Stimulated activated CD8-positive, alpha-beta memory T cell treated with anti-CD3 and anti-CD28 coated beads, Interleukin-4, amount 100 ng/mL, for 4 hours (primary cell): ENCODE measurements around the gene MARVELD2.
"Not testable (repeated sequence)": the region's sequence is repeated elsewhere in the genome, so short reads cannot be mapped to it uniquely, and the experiment has no call there.

Experiments
- DNase-seq, 2 donors: peaks; one replicate each; pipeline ENCODE4 v3.0.0-alpha.2; 2020; ENCODE audit warnings: low read depth in 2 of 2, low spot score in 1 of 2

Gene MARVELD2

GRCh38 chr5:69449511-69449910 is 34.6 kb downstream of the MARVELD2 start:
- DNase-seq: no peak

DNA sequence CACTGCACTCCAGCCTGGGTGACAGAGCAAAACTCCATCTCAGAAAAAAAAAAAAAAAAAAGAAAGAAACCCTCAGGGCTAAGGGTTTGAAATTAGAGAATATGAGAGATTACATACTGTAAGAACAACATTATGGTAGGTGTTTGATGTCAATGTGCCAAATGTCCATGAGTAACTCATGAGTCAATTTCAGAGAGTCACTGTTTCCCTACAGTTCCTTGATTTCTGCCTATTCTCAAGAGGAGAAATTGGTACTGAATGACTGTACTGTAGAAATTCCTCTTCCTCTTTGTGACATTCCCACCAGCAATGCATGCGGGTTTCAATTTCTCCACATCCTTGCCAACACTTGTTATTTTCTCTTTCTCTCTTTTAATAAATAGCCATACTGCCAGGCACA is 35.2 kb downstream of the MARVELD2 start:
- no peak for DNase-seq

GRCh38 chr5:69450527-69450926 is 35.6 kb downstream of the MARVELD2 start:
- not testable (repeated sequence) for DNase-seq

DNA sequence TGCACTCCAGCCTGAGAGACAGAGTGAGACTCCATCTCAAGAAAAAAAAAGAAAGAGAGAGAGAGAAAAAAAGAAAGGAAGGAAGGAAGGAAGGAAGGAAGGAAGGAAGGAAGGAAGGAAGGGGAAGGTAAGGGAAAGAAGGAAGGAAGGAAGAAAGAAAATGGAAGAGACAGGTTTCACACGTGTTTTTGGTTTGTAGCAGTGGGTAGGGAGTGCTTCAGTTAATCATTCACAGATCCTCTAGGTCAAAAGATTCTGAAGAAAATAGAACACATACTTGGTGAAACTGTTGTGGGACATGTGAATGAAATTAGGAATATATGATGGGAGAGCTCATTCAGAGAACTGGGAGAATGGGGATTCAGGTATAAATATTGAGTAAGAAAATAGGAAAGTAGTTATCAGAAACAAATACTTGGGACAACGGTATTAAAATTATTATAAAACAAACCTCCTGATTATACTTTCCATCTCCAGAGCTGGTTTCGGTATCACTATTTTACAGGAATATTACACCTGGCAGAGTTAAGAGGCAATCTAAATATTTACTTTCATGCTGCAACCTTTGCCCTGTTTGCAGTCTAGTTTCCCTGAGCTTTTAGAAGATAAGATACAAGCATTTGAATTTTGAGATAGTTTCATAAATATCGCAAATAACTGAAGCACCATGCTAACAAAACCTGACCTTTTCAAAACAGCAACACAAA is 37.2 kb downstream of the MARVELD2 start:
- DNase-seq: no peak

GRCh38 chr5:69453487-69453886 is 38.6 kb downstream of the MARVELD2 start:
- DNase-seq: not testable (repeated sequence)

- no peak for DNase-seq
These were observed 39.7 kb downstream of the MARVELD2 start for GRCh38 chr5:69454460-69455249.

DNA sequence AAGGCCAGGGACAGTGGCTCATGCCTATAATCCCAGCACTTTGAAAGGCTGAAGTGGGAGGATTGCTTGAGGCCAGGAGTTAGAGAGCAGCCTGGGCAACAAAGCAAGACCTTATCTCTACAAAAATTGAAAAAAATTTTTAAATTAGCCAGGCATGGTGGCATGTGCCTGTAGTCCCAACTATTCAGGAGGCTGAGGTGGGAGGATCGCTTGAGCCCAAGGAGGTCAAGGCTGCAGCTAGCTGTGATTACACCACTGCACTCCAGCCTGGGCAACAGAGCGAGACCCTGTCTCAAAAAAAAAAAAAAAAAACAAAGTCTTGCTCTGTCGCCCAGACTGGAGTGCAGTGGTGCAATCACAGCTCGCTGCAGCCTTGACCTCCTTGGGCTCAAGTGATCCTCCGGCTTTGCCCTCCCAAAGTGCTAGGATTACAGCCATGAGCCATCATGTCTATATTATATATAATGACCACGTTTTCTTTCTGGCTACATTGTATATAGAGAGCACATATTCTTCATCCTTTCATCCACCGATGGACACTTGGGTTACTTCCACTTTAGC is 40.6 kb downstream of the MARVELD2 start:
- DNase-seq: not testable (repeated sequence)

- DNase-seq: no peak
These were observed 47.3 kb downstream of the MARVELD2 start for GRCh38 chr5:69462170-69462569.

GRCh38 chr5:69466375-69466774 is 51.5 kb downstream of the MARVELD2 start:
- not testable (repeated sequence) for DNase-seq

DNA sequence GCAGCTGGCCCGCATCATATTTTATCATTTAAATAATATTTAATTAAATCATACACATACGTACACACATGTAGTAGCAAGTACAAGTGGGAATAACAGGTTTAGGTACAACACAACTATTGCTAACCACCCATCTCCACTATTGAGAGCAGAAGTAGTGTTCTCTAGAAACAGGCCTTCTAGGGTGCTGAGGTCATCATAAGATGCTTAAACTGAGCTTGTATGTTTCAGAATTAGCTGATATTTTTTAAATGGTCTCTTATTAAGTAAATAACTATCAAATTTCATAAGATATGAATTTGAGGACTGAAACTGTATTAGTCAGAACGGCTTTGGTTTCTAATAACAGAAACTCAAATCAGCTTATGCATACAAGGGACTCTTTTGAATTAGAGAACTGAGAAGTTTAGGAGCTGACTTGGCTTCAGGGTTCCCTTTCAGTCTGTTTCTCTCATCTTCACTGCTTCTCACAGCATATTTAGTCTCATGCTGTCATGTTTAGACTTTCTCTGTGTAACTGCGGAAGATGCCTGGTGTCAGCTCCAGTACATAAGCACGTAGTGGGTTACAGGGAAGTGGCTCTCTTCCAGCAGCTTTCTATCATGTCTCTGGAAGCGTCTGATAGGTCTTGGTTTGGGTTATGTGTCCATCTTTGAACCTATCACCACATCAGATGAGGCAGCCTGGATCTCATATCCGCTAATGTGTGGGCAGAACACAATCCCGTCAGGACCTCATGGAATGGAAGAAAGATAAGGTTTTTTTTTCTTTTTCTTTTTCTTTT is 52.7 kb downstream of the MARVELD2 start:
- no peak for DNase-seq

DNA sequence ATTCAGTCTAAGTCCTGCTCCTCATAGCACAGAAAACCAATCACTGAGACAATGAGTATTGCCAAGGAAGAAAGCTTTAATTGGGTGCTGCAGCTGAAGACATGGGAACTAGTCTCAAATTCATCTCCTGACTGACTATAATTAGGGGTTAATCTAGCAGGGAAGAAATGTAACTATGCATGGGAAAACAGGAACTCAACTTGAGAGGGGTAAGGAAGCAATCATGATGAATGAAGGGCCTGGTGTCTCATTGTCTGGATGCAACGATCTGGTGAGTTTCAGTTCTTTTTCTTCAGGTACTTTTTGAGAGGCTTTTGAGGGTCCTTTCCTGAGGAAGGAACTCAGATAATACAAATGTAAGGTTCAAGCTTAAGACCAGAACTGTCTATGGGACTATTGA is 53.7 kb downstream of the MARVELD2 start:
- DNase-seq: no peak

DNA sequence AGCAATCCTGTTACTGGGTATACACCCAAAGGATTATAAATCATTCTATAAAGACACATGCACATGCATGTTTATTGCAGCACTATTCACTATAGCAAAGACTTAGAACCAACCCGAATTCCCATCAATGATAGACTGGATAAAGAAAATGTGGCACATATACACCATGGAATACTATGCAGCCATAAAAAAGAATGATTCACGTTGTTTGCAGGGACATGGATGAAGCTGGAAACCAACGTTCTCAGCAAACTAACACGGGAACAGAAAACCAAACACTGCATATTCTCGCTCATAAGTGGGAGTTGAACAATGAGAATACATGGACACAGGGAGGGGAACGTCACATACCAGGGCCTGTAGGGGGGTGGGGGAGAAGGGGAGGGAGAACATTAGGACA is 56.6 kb downstream of the MARVELD2 start:
- not testable (repeated sequence) for DNase-seq

- DNase-seq: not testable (repeated sequence)
These were observed 57.7 kb downstream of the MARVELD2 start for GRCh38 chr5:69472535-69473143.

- no peak for DNase-seq
These were observed 62.3 kb downstream of the MARVELD2 start for GRCh38 chr5:69477170-69477569.

DNA sequence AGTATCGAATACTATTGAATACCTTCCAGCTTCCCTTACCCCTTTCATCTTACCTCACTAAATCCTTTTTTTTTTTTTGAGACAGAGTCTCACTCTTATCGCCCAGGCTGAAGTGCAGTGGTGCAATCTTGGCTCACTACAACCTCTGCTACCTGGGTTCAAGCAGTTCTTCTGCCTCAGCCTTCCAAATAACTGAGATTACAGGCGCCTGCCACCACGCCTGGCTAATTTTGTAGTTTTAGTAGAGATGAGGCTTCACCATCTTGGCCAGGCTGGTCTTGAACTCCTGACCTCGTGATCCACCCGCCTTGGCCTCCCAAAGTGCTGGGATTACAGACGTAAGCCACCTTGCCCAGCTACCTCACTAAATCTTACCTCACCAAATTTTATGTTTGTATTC is 63.4 kb downstream of the MARVELD2 start:
- not testable (repeated sequence) for DNase-seq

- no peak for DNase-seq
These were observed 70.0 kb downstream of the MARVELD2 start for GRCh38 chr5:69484891-69485290.

- DNase-seq: no peak
These were observed 70.6 kb downstream of the MARVELD2 start for GRCh38 chr5:69485471-69485870.

DNA sequence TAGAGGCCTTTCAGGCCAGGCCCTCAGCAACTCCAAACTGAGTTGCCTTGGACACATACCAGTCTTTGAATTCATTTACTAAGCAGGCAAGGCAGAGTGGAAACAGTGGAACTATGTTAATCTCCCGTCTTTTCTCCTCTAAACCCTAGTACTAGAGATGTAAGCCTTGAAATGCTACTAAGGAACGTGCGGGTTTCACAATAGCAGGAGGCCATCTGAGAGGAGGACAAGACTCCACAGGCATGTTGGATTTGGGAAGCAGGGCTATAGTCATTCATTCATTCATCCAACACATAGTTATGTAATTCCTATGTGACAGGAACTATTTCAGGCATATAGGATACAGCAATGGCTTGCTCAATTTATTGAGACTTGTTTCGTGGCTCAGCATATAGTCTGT is 74.3 kb downstream of the MARVELD2 start:
- no peak for DNase-seq

DNA sequence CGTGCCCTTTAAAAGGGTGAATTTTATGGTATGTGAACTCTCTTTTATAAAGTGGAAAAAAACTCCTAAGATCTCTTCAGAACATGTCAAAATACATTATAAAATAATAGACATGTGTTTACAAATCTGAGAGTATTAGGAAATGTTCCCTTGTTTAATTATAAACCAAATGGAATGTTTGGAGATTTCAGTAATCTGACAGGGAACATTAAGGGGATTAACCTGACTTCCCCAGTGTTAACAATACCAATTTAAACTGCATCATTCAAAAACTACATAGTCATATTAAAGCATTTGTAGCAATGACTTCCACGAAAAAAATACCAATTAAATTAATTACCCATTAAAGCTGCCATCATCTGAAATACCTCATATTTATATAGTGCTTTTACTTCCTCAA is 76.1 kb downstream of the MARVELD2 start:
- no peak for DNase-seq

DNA sequence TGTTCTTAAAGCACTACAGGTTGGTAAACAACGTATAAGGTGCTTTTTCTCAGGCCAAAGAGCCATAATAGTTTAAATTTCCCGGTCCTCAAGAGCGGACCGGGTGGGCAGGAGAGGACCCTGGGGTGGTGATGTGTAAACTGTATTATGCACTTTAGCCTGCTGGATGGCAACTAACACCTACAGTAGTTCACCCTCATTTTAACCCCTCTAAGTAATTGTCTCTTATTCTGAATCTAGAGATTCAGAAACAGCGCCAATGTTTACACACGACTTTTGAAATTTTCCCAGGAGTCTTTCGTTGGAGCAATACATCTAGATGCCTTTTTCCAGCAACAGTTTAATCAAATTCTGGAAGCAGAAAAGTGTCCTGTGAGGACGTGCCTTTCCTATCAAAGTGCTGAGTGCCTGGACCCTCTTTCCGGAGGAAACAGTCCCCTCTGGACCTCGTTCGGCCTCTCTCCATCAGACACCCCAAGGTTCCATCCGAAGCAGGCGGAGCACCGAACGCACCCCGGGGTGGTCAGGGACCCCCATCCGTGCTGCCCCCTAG is 77.0 kb downstream of the MARVELD2 start:
- no peak for DNase-seq
